ENCODE results near the gene CUEDC2.
"Not testable (repeated sequence)": the region's sequence is repeated elsewhere in the genome, so short reads cannot be mapped to it uniquely, and the experiment has no call there.

Gene CUEDC2

DNA sequence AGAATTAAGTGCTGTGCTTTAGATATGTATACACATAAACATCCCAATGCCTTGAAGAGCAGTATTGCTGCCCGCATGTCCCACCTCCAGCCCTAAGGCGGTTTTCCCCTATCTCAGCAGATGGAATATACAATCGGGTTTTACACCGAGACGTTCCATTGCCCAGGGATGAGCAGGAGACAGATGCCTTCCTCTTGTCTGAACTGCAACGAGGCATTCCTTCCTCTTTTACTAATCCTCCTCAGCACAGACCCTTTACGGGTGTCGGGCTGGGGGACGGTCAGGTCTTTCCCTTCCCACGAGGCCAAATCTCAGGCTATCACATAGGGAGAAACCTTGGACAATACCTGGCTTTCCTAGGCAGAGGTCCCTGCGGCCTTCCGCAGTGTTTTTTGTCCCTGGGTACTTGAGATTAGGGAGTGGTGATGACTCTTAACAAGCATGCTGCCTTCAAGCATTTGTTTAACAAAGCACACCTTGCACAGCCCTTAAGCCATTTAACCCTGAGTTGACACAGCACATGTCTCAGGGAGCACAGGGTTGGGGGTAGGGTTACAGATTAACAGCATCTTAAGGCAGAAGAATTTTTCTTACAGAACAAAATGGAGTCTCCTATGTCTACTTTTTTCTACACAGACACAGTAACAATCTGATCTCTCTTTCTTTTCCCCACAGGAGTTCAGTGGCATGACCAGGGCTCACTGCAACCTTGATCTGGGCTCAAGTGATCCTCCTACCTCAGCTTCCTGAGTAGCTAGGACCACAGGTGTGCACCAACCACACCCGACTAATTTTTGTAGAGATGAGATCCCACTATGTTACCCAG is 22.5 kb upstream of the CUEDC2 start:
- not testable (repeated sequence) for DNase-seq (ENCODE audit: low read depth in 2 of 2)

DNA sequence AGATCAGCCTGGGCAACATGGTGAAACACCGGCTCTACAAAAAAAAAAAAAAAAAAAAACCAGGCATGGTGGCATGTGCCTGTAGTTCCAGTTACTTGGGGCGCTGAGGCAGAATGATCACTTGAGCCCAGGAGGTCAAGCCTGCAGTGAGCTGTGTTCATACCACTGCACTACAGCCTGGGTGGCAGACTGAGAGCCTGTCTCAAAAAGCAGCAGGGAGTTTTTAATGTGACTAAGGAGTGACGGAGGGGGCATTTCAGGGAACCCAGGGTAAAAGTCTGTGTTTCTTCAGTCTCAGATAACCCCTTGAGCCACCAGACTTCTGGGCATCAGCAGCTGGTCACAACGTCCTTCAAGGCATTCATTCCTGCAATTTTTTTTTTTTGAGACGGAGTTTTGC is 21.1 kb upstream of the CUEDC2 start:
- no peak for DNase-seq (ENCODE audit: low read depth in 2 of 2)

DNA sequence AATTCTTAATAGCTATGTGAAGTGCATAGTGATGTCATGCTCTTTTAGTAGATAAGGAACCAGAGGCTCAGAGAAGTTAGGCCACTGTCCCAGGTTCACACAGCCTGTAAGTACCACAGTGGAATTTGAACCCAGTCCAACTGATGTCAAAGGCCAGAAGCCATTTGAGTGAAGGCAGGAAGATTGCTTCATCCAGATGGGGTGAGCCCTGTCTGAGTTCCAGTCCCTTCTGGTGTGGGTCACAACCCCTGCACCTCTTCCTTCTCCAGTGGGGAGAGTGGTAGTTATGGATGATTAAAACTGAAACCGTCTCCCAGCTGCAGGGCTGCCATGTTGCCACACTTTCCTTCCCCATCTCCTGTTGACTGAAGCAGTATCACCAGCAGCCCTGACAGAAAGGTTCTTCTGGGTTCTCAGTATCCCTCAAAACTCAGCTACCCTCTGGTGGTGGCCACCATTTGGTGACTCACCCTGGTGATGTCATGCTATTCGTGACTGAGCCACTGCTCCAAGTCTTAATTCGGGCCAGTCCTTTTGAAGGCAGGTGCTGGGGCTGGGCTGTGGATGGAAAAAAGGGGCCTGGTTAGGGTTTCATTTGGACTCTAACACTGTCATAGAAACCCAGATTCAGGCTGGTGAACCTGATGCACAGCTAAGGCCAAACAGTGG is 20.4 kb upstream of the CUEDC2 start:
- peak; percentile 39 to 46 for DNase-seq (ENCODE audit: low read depth in 2 of 2)

DNA sequence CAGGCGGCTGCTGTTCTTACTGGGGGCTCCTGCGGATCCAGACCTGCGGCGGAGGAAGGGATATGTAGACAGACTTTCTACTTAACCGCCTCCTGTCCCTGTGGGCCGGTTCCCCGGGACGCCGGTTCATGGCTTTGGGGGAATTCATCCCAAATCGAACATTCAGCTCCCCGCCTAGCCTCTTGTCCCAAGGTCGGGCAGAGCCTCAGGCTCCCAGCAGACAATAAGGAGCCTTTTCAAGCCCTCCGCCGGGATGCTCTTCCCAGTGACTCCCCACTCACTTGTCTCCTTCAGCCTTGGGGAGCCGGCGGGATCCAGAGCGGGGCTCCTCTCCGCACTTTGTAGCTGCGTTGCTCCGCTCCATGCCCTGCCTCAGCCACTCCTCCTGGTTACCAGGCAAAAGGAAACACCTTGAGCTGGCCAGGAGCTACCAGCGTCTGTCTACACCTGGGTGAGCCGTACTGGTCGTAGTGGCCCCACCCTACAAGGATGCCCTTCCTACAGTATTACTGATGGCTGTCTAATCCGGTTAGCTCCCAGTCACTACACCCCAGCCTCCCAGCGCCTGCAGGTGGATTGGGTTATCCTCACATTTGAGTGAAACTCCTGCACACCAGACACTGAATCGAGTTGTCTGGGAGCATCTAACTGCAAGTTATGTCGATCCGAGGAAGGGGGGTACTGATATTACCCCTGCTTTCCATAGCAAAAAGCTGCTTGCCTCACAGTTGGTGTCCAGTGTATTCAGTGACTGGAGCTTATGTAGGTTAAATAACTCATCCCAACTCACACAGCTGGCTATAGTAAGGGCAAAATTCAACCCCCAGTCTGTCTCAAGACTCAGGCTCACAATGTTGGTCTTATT is 19.0 kb upstream of the CUEDC2 start, which contains the start of gene C10orf95:
Gene C10orf95, minus strand, starts transcription at position 439 of the 865 bp plus-strand sequence. CDS start 450 bp downstream, outside the sequence.
- no peak for DNase-seq (ENCODE audit: low read depth in 2 of 2)

DNA sequence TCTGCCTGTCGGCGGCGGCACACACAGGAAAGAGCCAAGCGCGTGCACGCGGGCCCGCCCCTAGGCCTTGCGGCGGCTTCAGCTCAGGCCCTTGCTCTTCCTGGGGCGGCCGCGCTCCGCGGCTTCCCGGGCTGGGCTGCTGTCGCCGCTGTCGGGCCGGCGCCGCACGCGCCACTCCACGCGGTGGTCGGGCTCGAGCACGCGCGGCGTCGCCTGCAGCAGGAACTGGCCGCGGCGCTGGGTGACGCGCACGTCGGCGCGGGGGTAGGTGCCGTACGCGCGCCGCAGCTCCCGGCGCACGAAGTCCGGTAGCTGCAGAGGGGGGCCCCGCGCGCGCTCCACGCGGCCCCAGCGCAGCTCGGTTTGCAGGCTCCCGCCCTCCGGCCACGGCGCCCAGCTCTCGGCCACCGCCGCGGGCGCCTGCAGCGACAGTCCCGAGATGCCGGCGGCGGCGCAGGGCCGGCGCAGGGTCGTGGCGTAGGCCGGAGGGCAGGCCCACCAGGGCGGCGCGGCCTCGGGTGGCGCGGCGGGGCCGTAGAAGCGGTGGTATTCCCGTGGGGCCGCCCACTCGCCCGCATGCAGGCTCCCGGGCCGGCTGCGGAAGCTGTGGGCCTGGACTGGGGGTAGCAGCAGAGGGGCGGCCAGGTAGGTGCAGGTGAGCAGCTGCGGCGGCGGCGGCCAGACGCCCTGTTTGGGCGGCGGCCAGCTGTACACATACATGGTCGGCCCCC is 18.2 kb upstream of the CUEDC2 start:
- peak; percentile 70 to 88 for DNase-seq (ENCODE audit: low read depth in 2 of 2)

DNA sequence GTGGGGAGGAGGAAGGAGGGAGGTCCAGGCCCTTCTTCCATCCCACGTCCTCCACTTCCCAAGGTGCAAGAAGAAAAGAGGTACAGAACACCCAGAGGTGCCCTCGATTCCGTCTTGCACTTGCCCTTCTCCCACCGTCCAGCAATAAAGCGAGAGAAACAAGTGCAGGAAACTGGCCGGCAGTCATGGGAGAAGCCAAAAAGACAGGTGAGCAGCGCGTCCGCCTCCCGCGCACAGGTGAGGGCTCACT is 17.7 kb upstream of the CUEDC2 start:
- no peak for DNase-seq (ENCODE audit: low read depth in 2 of 2)

DNA sequence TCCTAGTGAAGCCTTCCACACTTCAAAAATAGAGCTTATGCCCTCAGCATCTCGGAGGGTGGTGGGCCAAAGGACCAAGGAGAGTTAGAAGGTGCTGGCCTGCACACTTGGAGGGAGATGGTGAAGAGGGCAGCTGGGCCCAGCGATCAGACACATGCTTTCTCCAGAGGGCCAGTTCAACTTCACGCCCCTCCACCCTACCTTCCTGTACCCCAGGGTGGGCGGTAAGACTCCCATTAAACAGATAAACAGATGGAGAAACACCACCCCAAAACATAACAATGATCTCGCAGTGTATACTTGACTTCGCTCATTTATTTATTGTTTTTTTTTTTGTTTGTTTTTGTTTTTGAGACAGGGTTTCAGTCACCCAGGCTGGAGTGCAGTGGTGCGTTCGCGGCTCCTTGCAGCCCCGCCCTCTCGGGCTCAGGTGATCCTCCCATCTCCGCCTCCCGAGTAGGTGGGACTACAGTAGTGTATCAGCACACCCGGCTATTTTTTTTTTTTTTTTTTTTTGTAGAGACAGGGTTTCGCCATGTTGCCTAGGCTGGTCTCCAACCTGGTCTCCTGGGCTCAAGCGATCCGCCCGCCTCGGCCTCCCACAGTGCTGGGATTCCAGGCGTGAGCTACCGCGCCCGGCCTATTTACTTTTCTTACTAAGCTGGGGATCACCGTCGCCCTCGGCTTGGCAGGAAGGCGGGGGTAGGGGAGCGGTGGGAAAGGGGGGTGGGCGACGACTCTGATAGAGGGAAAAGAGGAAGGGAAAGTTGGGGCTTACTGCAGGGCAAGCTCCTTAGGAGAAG is 17.1 kb upstream of the CUEDC2 start:
- DNase-seq (ENCODE audit: low read depth in 2 of 2) = peak; percentile 82 to 87

DNA sequence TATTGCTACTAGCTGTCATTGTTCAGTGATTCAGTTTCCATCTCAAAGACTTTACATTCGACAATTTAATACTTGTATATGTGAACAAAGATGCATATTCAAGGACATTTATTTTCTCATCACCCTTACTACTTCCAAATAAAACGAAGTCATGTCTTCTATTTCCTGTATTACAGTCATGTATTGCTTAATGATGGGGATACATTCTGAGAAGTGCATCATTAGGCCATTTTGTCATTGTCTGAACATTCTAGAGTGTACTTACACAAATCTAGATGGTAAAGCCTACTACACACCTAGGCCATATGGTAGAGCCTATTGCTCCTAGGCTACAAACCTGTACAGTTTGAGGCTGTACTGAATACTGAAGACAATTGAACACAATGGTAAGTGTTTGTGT is 12.5 kb upstream of the CUEDC2 start:
- no peak for DNase-seq (ENCODE audit: low read depth in 2 of 2)

DNA sequence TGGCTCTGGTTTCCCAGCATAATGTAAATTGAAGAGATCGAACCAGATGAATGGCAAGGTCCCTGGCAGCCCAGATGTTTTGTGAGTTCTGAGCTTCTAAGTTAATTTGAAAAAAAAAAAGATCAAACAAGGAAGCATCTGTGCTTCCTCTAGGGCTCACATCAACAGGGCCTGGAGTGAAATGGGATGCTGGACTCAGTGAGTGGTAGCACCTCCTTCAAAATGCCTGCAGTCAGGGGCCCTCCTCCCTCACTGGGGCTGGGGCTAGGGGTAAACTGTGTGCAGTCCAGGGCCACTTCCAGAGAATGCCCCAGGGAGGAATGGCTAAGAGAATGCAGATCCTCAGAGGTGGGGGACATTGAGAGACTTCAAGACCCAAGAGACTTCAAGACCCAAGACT is 6.0 kb upstream of the CUEDC2 start:
- DNase-seq (ENCODE audit: low read depth in 2 of 2) = no peak

DNA sequence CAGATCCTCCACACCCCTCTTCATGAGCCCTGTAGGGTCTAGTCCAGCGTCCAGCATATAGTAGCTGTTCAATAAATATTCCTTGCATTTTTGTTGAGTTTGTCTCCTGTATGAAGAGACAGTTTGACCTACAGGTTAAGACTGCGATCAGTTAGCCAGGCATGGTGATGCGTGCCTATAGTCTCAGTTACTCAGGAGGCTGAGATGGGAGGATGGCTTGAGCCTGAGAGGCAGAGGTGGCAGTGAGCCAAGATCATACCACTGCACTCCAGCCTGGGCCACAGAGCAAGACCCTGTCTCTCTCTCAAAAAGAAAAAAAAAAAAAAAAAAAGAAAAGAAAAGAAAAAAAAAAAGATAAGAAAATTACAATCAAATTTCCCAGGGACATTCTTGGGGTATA is 5.1 kb upstream of the CUEDC2 start:
- no peak for DNase-seq (ENCODE audit: low read depth in 2 of 2)

DNA sequence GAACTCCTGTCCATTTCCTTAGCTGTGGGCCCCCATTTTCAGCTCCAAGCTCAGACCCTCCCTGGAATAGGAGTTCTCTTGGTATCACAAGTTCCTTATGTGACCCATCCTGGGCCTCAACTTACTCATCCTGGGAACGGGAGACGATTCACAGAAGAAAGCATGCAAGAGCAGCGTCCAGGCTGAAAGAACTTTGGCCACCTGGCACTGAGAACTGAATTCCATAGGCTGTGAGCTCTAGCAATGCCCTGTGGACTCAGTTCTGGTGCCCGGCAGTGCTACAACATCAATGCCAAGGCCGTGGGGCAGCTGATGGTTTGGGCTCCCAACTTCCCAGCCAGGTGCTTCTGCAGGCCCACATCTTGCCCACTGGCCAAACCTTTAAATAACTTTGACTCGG is 3.9 kb upstream of the CUEDC2 start:
- DNase-seq (ENCODE audit: low read depth in 2 of 2) = no peak

DNA sequence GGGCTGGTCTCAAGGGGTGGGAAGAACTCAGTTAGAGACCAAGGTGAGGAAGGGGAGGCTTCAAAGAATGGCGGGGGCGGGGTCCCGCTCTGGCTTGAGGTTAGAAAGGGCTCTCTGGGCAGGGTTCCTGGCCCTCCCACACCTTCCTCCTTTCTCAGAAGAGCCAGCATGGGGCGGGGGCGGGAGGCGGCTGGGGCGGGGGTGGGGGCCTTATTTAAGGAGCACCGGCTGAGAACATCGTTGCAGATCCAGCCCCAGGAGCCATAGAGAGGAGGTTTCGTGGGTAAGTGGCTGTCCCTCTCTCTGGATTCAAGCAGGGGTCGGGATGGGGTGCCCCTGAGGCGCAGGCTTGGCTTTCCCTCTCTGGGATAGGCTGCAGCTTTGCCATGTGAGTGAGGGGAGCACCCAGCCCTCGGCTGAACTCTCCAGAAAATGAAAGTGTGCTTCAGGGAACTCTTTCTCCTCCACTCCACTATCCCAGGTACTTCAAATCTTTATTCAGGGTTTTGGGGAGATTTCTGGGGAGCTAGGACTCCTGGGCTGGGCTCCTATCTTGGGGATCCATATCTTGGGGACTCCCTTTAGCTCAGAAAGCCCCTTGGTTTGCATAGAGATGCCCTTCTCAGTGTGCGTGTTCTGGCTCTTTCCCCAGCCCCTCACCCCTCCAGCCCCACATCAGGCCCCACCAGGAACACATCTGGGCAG is 3.3 kb upstream of the CUEDC2 start:
- DNase-seq (ENCODE audit: low read depth in 2 of 2) = peak; percentile 35 to 61

DNA sequence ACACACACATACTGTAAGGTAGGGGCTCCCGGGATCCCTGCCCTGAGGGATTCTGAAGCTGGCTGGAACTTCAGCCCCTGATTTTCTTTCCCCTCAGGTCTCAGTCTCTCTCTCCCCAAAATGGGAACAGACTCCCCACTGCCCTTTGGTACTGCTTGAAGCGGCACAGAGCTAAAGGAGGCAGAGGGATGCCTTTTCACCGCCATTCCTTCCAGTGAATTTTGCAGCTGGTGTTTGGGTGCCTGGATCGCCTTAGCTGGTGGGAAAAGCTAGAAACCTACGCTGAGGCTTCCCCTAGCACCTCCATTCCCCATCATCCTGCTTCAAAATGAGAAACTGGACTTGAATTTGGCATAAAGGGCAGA is 2.7 kb upstream of the CUEDC2 start:
- no peak for DNase-seq (ENCODE audit: low read depth in 2 of 2)

DNA sequence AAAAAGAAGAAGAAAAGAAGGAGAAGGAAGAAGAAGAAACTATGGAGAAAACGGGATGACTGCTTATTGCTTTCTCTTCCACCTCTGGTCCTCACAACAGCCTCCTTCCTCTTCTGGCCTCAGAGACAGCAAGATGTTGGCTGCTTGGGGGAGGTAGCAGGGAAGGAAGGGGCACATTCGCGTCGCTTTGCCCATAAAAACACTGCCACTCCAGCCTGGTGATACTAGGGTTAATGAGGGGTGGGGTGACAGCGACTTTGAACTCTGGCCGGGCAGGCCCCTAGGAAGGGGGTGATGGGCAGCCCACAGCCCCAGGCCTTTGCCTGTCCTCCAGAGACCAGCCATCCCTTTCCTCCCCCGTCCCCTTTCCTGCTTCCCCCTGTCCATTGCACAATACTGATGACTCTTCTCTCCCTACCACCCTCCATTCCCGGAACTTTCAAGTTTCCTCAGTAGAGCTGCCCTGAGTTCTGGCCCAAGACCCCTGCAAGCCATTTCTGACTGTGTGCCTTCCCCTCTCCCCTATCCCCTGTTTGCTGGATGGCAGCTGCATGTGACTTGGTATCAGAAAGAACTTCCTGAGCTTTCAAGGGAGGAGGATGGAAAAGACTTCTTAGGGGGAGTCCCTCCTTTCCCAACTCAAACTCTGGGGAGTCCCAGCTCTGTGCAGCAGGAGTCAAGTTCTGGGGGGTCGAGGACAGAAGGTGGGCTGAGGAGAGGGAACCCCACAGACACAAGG is 2.2 kb upstream of the CUEDC2 start:
- DNase-seq (ENCODE audit: low read depth in 2 of 2) = no peak

DNA sequence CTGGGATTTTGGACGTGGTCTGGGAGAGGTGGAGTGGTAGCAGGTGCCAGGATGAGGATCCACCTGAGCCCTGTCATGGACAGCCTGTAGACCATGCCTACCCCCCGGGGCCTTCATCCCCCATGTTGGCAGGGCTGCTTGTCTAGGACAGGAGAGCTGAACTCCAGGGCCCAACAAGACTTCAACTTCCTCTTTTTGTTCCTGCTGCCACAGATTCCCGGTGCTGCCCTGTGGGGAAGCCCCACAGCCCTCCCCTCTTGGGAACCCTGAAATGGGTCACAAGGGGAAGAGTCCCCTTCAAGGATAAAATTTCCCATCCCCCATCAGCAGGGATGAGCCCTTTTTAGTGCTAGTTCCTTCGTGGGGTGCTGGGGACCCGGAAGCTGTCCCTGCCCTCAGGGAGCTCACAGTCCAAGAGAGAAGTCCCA is 1.3 kb upstream of the CUEDC2 start:
- no peak for DNase-seq (ENCODE audit: low read depth in 2 of 2)

DNA sequence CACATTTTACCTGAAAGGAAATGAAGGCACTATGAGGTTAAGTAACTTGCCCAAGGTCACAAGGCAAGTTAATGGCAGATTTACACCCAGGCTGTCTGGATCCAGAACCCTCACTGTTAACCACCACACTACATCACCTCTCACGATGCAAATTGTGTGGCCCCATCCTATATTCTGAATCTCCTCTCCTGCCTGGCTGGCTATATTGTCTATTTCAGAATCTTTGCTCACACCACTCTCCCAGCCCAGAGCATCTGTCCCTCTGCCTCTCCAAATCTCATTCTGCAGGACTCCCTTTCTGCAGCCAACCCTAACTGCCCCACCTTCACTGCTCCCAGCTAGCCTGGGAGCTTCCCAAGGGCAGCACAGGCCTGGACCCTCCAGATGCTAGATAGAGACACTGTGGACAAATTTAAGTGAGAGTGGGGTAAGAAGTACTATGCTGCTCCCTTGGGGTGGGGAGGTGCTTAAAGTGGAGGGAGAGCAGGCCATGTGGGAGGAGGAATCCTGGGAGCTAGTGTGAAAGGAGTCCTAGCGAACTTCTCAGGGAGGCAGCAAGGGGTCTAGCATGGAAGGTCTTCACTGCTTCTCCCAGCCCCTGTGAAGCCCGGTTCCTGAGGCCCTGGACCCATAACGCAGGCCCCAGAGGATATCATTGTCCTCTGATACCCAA is 786 bp downstream of the CUEDC2 start:
- no peak for DNase-seq (ENCODE audit: low read depth in 2 of 2)

DNA sequence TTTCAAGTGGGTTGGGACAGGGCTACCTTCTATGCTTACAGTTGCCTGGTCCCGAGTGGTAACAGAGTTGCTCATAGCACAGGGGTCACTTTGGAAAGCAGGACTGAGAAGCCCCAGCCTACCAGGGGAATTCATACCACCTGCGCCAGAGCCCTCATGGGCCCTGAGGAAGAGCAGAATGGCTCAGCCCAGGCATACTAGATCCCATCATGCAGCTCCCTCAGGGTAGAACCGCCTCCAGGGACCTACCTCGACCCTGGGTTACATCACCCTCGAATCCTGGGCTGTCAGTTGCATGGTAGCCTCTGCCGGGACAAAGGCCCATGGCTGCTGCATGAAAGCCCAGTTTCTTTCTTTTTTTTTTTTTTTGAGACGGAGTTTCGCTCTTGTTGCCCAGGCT is 2.9 kb downstream of the CUEDC2 start:
- no peak for DNase-seq (ENCODE audit: low read depth in 2 of 2)

DNA sequence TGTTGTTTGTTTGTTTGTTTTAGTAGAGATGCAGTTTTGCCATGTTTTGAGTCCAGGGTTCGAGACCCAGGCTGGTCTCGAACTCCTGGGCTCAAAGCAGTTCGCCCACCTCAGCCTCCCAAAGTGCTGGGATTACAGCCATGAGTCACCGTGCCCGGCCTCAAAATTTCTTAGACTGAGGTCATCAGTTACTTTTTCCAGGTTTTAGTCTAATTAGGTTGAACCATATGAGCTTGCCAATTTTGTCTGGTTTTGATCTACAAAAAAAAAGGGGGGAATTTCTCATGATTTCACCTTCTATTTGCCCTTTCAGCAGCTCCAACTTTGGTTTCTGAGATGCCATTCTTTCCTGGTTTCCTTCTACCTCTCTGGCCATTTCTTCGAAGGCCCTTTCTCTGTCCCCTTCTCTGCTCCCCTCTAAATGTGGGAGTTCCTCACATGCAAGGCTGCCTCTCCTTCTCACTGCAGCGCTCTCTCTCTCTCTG is 5.5 kb downstream of the CUEDC2 start:
- no peak for DNase-seq (ENCODE audit: low read depth in 2 of 2)

DNA sequence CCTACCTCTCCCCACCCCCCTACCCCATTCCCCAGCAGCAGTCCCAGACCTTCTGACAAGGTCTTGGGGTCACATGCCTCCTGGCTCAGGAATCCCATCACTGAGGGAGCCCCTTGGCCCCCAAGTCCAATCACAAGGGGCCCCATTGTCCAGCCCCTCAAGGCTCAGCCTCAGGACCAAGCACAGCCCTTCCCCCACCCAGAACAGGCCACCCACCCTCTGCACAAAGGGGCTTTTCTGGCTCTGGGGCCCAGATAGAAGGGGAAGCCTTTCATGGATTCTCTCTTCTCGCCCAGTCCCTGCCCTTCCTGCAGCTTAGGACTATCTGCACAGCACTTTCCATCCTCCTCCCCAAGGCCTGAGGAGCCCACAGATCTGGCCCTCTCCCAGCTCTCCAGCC is 6.9 kb downstream of the CUEDC2 start:
- no peak for DNase-seq (ENCODE audit: low read depth in 2 of 2)
